Measurements from ENCODE around the gene MEST. TPM values are rescaled to one million over a fixed set of nuclear protein-coding genes. Genes with fewer than 3 reads are reported as not detected.

Gene MEST
- total and polyA plus RNA-seq, 2 donors (not counting 3 experiments of a cell fraction or from before 2014, with no cell fraction given): 46.7 to 52.6 TPM

GRCh38 chr7:130515315-130516040 is 23.6 kb downstream of the MEST start:
- dilution Hi-C loops (cut with MboI; ENCODE audit: extremely low pct_ligation_motif_present, low sequenced_read_pairs): no loop called here

More at GRCh38 chr7:130515315-130516040, 23.6 kb downstream of the MEST start:
- H2AFZ ChIP-seq (ENCODE audit: low read depth, low read length): no peak overlapping the region
- H3K27ac ChIP-seq (ENCODE audit: insufficient read depth, low read depth, low read length): no peak overlapping the region
- no peaks in the 10 kb centered on the region for H4K20me1 ChIP-seq (replicated peaks; ENCODE audit: control insufficient read depth, extremely low read depth, insufficient read depth, low read length)
- TF ChIP-seq FOS (IDR thresholded peaks at IDR 0.05; ENCODE audit: borderline replicate concordance, insufficient read depth, low read length): no peak
- TF ChIP-seq GATA2 (IDR thresholded peaks at IDR 0.05; ENCODE audit: insufficient read depth, insufficient read length, low read depth, low read length): no peak
- TF ChIP-seq EZH2 (IDR thresholded peaks at IDR 0.05; ENCODE audit: borderline replicate concordance, low read depth, low read length, severe bottlenecking): no peak
- TF ChIP-seq CTCF (IDR thresholded peaks at IDR 0.05; ENCODE audit: extremely low read depth in 1 of 2, insufficient read depth in 1 of 2, low read depth in 1 of 2, low read length in 2 of 2): no peak
- no peak for TF ChIP-seq JUN (IDR thresholded peaks at IDR 0.05; ENCODE audit: borderline replicate concordance, insufficient read depth, insufficient read length, low read depth)
- TF ChIP-seq, protein P1, sequence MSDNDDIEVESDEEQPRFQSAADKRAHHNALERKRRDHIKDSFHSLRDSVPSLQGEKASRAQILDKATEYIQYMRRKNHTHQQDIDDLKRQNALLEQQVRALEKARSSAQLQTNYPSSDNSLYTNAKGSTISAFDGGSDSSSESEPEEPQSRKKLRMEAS (IDR thresholded peaks at IDR 0.05; ENCODE audit: insufficient read depth, insufficient read length): no peak
- no peak for TF ChIP-seq MYC (IDR thresholded peaks at IDR 0.05; ENCODE audit: low read depth, low read length)
- no peak for TF ChIP-seq POLR2AphosphoS5 (IDR thresholded peaks at IDR 0.05; ENCODE audit: insufficient read depth, low read depth, low read length)
- no peak for TF ChIP-seq POLR2A (IDR thresholded peaks at IDR 0.05; ENCODE audit: low read depth, low read length)
- FAIRE-seq: no peak
- ChIA-PET CTCF (no interaction called here), POLR2A (no interaction called here)
- H3K9ac ChIP-seq (replicated peaks; ENCODE audit: extremely low read depth, insufficient read depth, low read length): no peak overlapping the region
- no peaks in the 10 kb centered on the region for H3K9me3 ChIP-seq (replicated peaks; ENCODE audit: control insufficient read depth, insufficient read depth, low read length)
- no TSS peak for BruUV-seq (replicated peaks)
- no peak for DNase-seq (ENCODE audit: low read depth, low spot score)
- H3K79me2 ChIP-seq (ENCODE audit: control insufficient read depth, insufficient read depth, low read length): no peaks in the 10 kb centered on the region
- intact Hi-C loops (cut with micrococcal nuclease): no loop called here
- no peaks in the 10 kb centered on the region for H3K9me1 ChIP-seq (replicated peaks; ENCODE audit: control insufficient read depth, extremely low read depth, insufficient read depth, low read length)
- H3K4me1 ChIP-seq (ENCODE audit: control insufficient read depth, extremely low read depth, insufficient read depth, low read length): no peaks in the 10 kb centered on the region
- no peak overlapping the region for H3K4me2 ChIP-seq (ENCODE audit: insufficient read depth, low read length)
- H3K27me3 ChIP-seq (ENCODE audit: control insufficient read depth in 2 of 2, insufficient read depth in 2 of 2, low read length in 2 of 2): no peaks in the 10 kb centered on the region
- no peak overlapping the region for H3K4me3 ChIP-seq (replicated peaks in 1 of 3; ENCODE audit: insufficient read depth in 1 of 3, low read depth in 1 of 3, low read length in 3 of 3)
- H3K36me3 ChIP-seq (ENCODE audit: control insufficient read depth in 2 of 2, extremely low read depth in 1 of 2, insufficient read depth in 2 of 2, low read length in 2 of 2): no peaks in the 10 kb centered on the region
